ENCODE data around the gene DNAH8. TPM values are rescaled to one million over a fixed set of nuclear protein-coding genes. Genes with fewer than 3 reads are reported as not detected.

DNAH8 gene
- total RNA-seq, 1 donor from 2014 or later, result not detected

- TF ChIP-seq CTCF (IDR thresholded peaks at IDR 0.05; ENCODE audit: insufficient read depth, low read depth, low read length), result no peak
- TF ChIP-seq EZH2 (IDR thresholded peaks at IDR 0.05; ENCODE audit: insufficient read depth, low read length), result no peak
- Histone ChIP-seq H4K20me1 (ENCODE audit: insufficient read depth, low read length) (no peaks in the 10 kb centered on the region), H3K27ac (ENCODE audit: low read depth, low read length) (no peak overlapping the region), H3K79me2 (ENCODE audit: insufficient read depth, low read length) (no peaks in the 10 kb centered on the region), H3K36me3 (ENCODE audit: insufficient read depth, low read length) (no peaks in the 10 kb centered on the region), H3K4me1 (ENCODE audit: insufficient read depth, low read length) (no peaks in the 10 kb centered on the region), H3K4me3 (ENCODE audit: insufficient read depth, low read depth, low read length) (no peak overlapping the region), H2AFZ (ENCODE audit: low read depth, low read length) (no peak overlapping the region), H3K9me3 (ENCODE audit: insufficient read depth, low read depth, low read length) (no peaks in the 10 kb centered on the region), H3K4me2 (ENCODE audit: low read length) (no peak overlapping the region), H3K27me3 (ENCODE audit: insufficient read depth, low read length) (no peaks in the 10 kb centered on the region), H3K9ac (ENCODE audit: low read length) (no peak overlapping the region)
- Mint-ChIP-seq H3K27ac (ENCODE audit: unreplicated experiment) (no peak overlapping the region), H3K27me3 (ENCODE audit: low read depth, unreplicated experiment) (peaks cover 77% of the 10 kb centered on the region), H3K4me3 (ENCODE audit: unreplicated experiment) (no peak overlapping the region), H3K9me3 (ENCODE audit: unreplicated experiment) (no peaks in the 10 kb centered on the region), H3K36me3 (ENCODE audit: low read depth, unreplicated experiment) (no peaks in the 10 kb centered on the region), H3K4me1 (ENCODE audit: low read depth, unreplicated experiment) (no peaks in the 10 kb centered on the region)
- DNase-seq (ENCODE audit: low read depth) (no peak), FAIRE-seq (no peak)
These were observed 320.6 kb downstream of the DNAH8 start for GRCh38 chr6:39035681-39036080.

GRCh38 chr6:39037082-39037508 is 322.0 kb downstream of the DNAH8 start:
- no peak for TF ChIP-seq CTCF (IDR thresholded peaks at IDR 0.05; ENCODE audit: insufficient read depth, low read depth, low read length)
- TF ChIP-seq EZH2 (IDR thresholded peaks at IDR 0.05; ENCODE audit: insufficient read depth, low read length), result no peak
- Histone ChIP-seq H3K9me3 (ENCODE audit: insufficient read depth, low read depth, low read length) (no peaks in the 10 kb centered on the region), H3K79me2 (ENCODE audit: insufficient read depth, low read length) (no peaks in the 10 kb centered on the region), H3K4me2 (ENCODE audit: low read length) (no peak overlapping the region), H3K36me3 (ENCODE audit: insufficient read depth, low read length) (no peaks in the 10 kb centered on the region), H3K27ac (ENCODE audit: low read depth, low read length) (no peak overlapping the region), H3K4me1 (ENCODE audit: insufficient read depth, low read length) (no peaks in the 10 kb centered on the region), H3K9ac (ENCODE audit: low read length) (no peak overlapping the region), H2AFZ (ENCODE audit: low read depth, low read length) (no peak overlapping the region), H4K20me1 (ENCODE audit: insufficient read depth, low read length) (no peaks in the 10 kb centered on the region), H3K27me3 (ENCODE audit: insufficient read depth, low read length) (no peaks in the 10 kb centered on the region), H3K4me3 (ENCODE audit: insufficient read depth, low read depth, low read length) (no peak overlapping the region)
- DNase-seq (ENCODE audit: low read depth) (no peak), FAIRE-seq (no peak)
- Mint-ChIP-seq H3K9me3 (ENCODE audit: unreplicated experiment) (no peaks in the 10 kb centered on the region), H3K4me3 (ENCODE audit: unreplicated experiment) (no peak overlapping the region), H3K4me1 (ENCODE audit: low read depth, unreplicated experiment) (no peaks in the 10 kb centered on the region), H3K36me3 (ENCODE audit: low read depth, unreplicated experiment) (no peaks in the 10 kb centered on the region), H3K27me3 (ENCODE audit: low read depth, unreplicated experiment) (peaks cover 83% of the 10 kb centered on the region), H3K27ac (ENCODE audit: unreplicated experiment) (no peak overlapping the region)

GRCh38 chr6:39037707-39038106 is 322.6 kb downstream of the DNAH8 start:
- Mint-ChIP-seq H3K27me3 (ENCODE audit: low read depth, unreplicated experiment) (peaks cover 82% of the 10 kb centered on the region), H3K36me3 (ENCODE audit: low read depth, unreplicated experiment) (no peaks in the 10 kb centered on the region), H3K4me3 (ENCODE audit: unreplicated experiment) (no peak overlapping the region), H3K9me3 (ENCODE audit: unreplicated experiment) (no peaks in the 10 kb centered on the region), H3K4me1 (ENCODE audit: low read depth, unreplicated experiment) (no peaks in the 10 kb centered on the region), H3K27ac (ENCODE audit: unreplicated experiment) (no peak overlapping the region)
- TF ChIP-seq CTCF (IDR thresholded peaks at IDR 0.05; ENCODE audit: insufficient read depth, low read depth, low read length) (no peak), EZH2 (IDR thresholded peaks at IDR 0.05; ENCODE audit: insufficient read depth, low read length) (no peak)
- Histone ChIP-seq H3K9me3 (ENCODE audit: insufficient read depth, low read depth, low read length) (no peaks in the 10 kb centered on the region), H3K27me3 (ENCODE audit: insufficient read depth, low read length) (no peaks in the 10 kb centered on the region), H3K4me3 (ENCODE audit: insufficient read depth, low read depth, low read length) (no peak overlapping the region), H3K27ac (ENCODE audit: low read depth, low read length) (no peak overlapping the region), H2AFZ (ENCODE audit: low read depth, low read length) (no peak overlapping the region), H3K36me3 (ENCODE audit: insufficient read depth, low read length) (no peaks in the 10 kb centered on the region), H3K4me2 (ENCODE audit: low read length) (no peak overlapping the region), H3K9ac (ENCODE audit: low read length) (no peak overlapping the region), H3K4me1 (ENCODE audit: insufficient read depth, low read length) (no peaks in the 10 kb centered on the region), H4K20me1 (ENCODE audit: insufficient read depth, low read length) (no peaks in the 10 kb centered on the region), H3K79me2 (ENCODE audit: insufficient read depth, low read length) (no peaks in the 10 kb centered on the region)
- DNase-seq (ENCODE audit: low read depth) (no peak), FAIRE-seq (no peak)
